WTC11 (cell line): ENCODE data around the gene CLEC4A.

Source experiments
- JAZF1 ChIP-seq: fragments of 250-450 bp; sonication (Bioruptor Pico); IDR thresholded peaks from 2 replicates; pipeline ENCODE4 v1.9.0; 2021; ENCODE audit warnings: moderate library complexity, mild to moderate bottlenecking, inconsistent platforms
- SMAD3 ChIP-seq: sonication (generic); formaldehyde crosslinking; IDR thresholded peaks from 2 replicates; pipeline ENCODE4 v1.8.0; 2022; ENCODE audit warnings: missing genetic modification reagents, mild to moderate bottlenecking, borderline replicate concordance
- TF ChIP-seq, protein P1 (sequence below): sonication (generic); formaldehyde crosslinking; IDR thresholded peaks from 2 replicates; pipeline ENCODE4 v1.8.1; 2023; ENCODE audit warnings: mild to moderate bottlenecking, missing genetic modification reagents, moderate library complexity
- TF ChIP-seq, protein P2 (sequence below): fragments of 200-600 bp; IDR thresholded peaks from 2 replicates; pipeline ENCODE4 v1.8.0; 2022; ENCODE audit warnings: antibody characterized with exemption
- TF ChIP-seq, protein P3 (sequence below): sonication (generic); formaldehyde crosslinking; IDR thresholded peaks from 2 replicates; pipeline ENCODE4 v1.8.0; 2022; ENCODE audit warnings: mild to moderate bottlenecking, missing genetic modification reagents
- TF ChIP-seq, protein P4 (sequence below): sonication (generic); formaldehyde crosslinking; IDR thresholded peaks from 2 replicates; pipeline ENCODE4 v1.8.1; 2022; ENCODE audit warnings: missing genetic modification reagents, borderline replicate concordance
- TF ChIP-seq, protein P5 (sequence below): sonication (generic); formaldehyde crosslinking; IDR thresholded peaks from 2 replicates; pipeline ENCODE4 v1.8.1; 2022; ENCODE audit warnings: mild to moderate bottlenecking, moderate library complexity, missing genetic modification reagents
- TF ChIP-seq, protein P6 (sequence below): sonication (generic); formaldehyde crosslinking; conservative IDR thresholded peaks from 2 replicates; pipeline ENCODE4 v1.8.1; 2022; ENCODE audit warnings: mild to moderate bottlenecking, missing genetic modification reagents
- TF ChIP-seq, protein P7 (sequence below): sonication (generic); formaldehyde crosslinking; IDR thresholded peaks from 2 replicates; pipeline ENCODE4 v1.8.0; 2022; ENCODE audit warnings: mild to moderate bottlenecking, missing genetic modification reagents

DNA sequence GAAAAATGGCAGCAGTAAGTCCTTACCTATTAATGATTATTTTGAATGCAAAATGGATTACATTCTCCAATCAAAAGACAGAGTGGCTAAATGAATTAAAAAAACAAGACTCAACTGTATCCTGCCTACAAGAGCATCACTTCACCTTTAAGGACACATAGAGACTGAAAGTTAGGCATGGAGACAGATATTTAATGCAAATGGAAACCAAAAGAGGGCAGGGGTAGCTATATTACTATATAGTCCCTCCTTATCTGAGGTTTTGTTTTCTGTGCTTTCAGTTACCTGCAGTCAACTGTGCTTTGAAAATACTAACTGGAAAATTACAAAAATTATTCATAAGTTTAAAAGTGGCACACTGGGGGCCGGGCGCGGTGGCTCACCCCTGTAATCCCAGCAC, 24.2 kb upstream of the CLEC4A start:
- TF ChIP-seq JAZF1 (CRISPR knock-in tag), result no peak
- TF ChIP-seq, protein P1, sequence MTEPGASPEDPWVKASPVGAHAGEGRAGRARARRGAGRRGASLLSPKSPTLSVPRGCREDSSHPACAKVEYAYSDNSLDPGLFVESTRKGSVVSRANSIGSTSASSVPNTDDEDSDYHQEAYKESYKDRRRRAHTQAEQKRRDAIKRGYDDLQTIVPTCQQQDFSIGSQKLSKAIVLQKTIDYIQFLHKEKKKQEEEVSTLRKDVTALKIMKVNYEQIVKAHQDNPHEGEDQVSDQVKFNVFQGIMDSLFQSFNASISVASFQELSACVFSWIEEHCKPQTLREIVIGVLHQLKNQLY (CRISPR knock-in tag), result no peak
- TF ChIP-seq, protein P2, sequence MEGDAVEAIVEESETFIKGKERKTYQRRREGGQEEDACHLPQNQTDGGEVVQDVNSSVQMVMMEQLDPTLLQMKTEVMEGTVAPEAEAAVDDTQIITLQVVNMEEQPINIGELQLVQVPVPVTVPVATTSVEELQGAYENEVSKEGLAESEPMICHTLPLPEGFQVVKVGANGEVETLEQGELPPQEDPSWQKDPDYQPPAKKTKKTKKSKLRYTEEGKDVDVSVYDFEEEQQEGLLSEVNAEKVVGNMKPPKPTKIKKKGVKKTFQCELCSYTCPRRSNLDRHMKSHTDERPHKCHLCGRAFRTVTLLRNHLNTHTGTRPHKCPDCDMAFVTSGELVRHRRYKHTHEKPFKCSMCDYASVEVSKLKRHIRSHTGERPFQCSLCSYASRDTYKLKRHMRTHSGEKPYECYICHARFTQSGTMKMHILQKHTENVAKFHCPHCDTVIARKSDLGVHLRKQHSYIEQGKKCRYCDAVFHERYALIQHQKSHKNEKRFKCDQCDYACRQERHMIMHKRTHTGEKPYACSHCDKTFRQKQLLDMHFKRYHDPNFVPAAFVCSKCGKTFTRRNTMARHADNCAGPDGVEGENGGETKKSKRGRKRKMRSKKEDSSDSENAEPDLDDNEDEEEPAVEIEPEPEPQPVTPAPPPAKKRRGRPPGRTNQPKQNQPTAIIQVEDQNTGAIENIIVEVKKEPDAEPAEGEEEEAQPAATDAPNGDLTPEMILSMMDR, result no peak
- TF ChIP-seq, protein P3, sequence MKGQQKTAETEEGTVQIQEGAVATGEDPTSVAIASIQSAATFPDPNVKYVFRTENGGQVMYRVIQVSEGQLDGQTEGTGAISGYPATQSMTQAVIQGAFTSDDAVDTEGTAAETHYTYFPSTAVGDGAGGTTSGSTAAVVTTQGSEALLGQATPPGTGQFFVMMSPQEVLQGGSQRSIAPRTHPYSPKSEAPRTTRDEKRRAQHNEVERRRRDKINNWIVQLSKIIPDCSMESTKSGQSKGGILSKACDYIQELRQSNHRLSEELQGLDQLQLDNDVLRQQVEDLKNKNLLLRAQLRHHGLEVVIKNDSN (CRISPR knock-in tag), result no peak
- TF ChIP-seq, protein P4, sequence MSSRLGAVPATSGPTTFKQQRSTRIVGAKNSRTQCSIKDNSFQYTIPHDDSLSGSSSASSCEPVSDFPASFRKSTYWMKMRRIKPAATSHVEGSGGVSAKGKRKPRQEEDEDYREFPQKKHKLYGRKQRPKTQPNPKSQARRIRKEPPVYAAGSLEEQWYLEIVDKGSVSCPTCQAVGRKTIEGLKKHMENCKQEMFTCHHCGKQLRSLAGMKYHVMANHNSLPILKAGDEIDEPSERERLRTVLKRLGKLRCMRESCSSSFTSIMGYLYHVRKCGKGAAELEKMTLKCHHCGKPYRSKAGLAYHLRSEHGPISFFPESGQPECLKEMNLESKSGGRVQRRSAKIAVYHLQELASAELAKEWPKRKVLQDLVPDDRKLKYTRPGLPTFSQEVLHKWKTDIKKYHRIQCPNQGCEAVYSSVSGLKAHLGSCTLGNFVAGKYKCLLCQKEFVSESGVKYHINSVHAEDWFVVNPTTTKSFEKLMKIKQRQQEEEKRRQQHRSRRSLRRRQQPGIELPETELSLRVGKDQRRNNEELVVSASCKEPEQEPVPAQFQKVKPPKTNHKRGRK (CRISPR knock-in tag), result no peak
- TF ChIP-seq, protein P5, sequence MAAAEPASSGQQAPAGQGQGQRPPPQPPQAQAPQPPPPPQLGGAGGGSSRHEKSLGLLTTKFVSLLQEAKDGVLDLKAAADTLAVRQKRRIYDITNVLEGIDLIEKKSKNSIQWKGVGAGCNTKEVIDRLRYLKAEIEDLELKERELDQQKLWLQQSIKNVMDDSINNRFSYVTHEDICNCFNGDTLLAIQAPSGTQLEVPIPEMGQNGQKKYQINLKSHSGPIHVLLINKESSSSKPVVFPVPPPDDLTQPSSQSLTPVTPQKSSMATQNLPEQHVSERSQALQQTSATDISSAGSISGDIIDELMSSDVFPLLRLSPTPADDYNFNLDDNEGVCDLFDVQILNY (CRISPR knock-in tag), result no peak
- TF ChIP-seq, protein P6, sequence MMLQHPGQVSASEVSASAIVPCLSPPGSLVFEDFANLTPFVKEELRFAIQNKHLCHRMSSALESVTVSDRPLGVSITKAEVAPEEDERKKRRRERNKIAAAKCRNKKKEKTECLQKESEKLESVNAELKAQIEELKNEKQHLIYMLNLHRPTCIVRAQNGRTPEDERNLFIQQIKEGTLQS (CRISPR knock-in tag), result no peak
- no peak for TF ChIP-seq SMAD3 (CRISPR knock-in tag)
- TF ChIP-seq, protein P7, sequence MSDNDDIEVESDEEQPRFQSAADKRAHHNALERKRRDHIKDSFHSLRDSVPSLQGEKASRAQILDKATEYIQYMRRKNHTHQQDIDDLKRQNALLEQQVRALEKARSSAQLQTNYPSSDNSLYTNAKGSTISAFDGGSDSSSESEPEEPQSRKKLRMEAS (CRISPR knock-in tag), result no peak
